Parathyroid adenoma (tissue), 2 donors: ENCODE data around the gene CBX1.

ENCODE experiments used
- H2AFZ ChIP-seq: fragments of 300-600 bp; sonication (generic); one replicate; pipeline ENCODE4 v1.7.0; 2017; ENCODE audit warnings: antibody characterized with exemption, mild to moderate bottlenecking
- H3K27ac ChIP-seq: fragments of 300-600 bp; sonication (generic); one replicate; pipeline ENCODE4 v1.7.0; 2017
- H3K27me3 ChIP-seq: fragments of 300-600 bp; sonication (generic); one replicate; pipeline ENCODE4 v1.7.0; 2017; ENCODE audit warnings: low read length; ENCODE audit not compliant: control insufficient read depth, insufficient read depth
- H3K36me3 ChIP-seq: fragments of 300-600 bp; sonication (generic); one replicate; pipeline ENCODE4 v1.7.0; 2017; ENCODE audit warnings: low read length; ENCODE audit not compliant: control insufficient read depth, insufficient read depth
- H3K4me1 ChIP-seq: fragments of 300-600 bp; sonication (generic); one replicate; pipeline ENCODE4 v1.7.0; 2017; ENCODE audit warnings: control low read depth
- H3K4me2 ChIP-seq: fragments of 300-600 bp; sonication (generic); one replicate; pipeline ENCODE4 v1.7.0; 2017; ENCODE audit warnings: low read length
- H3K4me3 ChIP-seq: fragments of 300-600 bp; sonication (generic); one replicate; pipeline ENCODE4 v1.7.0; 2017; ENCODE audit warnings: low read depth, low read length
- H3K79me2 ChIP-seq: fragments of 300-600 bp; sonication (generic); one replicate; pipeline ENCODE4 v1.7.0; 2017; ENCODE audit warnings: control low read depth
- H3K9ac ChIP-seq: fragments of 300-600 bp; sonication (generic); one replicate; pipeline ENCODE4 v1.7.0; 2017; ENCODE audit warnings: mild to moderate bottlenecking
- H3K9me3 ChIP-seq: fragments of 300-600 bp; sonication (generic); one replicate; pipeline ENCODE4 v1.7.0; 2017; ENCODE audit warnings: low read length; ENCODE audit not compliant: control insufficient read depth
- CTCF ChIP-seq: fragments of 300-600 bp; sonication (generic); IDR thresholded peaks from one replicate; pipeline ENCODE4 v1.7.0; 2017; ENCODE audit warnings: antibody characterized with exemption, mild to moderate bottlenecking
- donor health status: primary hyperparathyroidism.

CBX1 gene

GRCh38 chr17:48148029-48148770 is 46.9 kb upstream of the CBX1 start:
- H3K9ac ChIP-seq, result no peak overlapping the region
- no peak overlapping the region for H2AFZ ChIP-seq
- H3K9me3 ChIP-seq, result no peaks in the 10 kb centered on the region
- no peak overlapping the region for H3K4me3 ChIP-seq
- TF ChIP-seq CTCF, result no peak
- no peaks in the 10 kb centered on the region for H3K4me1 ChIP-seq
- H3K27ac ChIP-seq, result no peak overlapping the region
- H3K4me2 ChIP-seq, result no peak overlapping the region
- no peaks in the 10 kb centered on the region for H3K36me3 ChIP-seq
- H3K27me3 ChIP-seq, result no peaks in the 10 kb centered on the region
- H3K79me2 ChIP-seq, result no peaks in the 10 kb centered on the region

- no peak overlapping the region for H3K4me3 ChIP-seq
- no peaks in the 10 kb centered on the region for H3K27me3 ChIP-seq
- no peak overlapping the region for H2AFZ ChIP-seq
- no peak overlapping the region for H3K9ac ChIP-seq
- H3K4me1 ChIP-seq, result no peaks in the 10 kb centered on the region
- H3K9me3 ChIP-seq, result no peaks in the 10 kb centered on the region
- no peak overlapping the region for H3K4me2 ChIP-seq
- TF ChIP-seq CTCF, result no peak
- no peak overlapping the region for H3K27ac ChIP-seq
- H3K36me3 ChIP-seq, result no peaks in the 10 kb centered on the region
- H3K79me2 ChIP-seq, result no peaks in the 10 kb centered on the region
Measured at GRCh38 chr17:48144976-48145798, 43.9 kb upstream of the CBX1 start.

- H3K9ac ChIP-seq, result no peak overlapping the region
- H3K79me2 ChIP-seq, result no peaks in the 10 kb centered on the region
- H3K36me3 ChIP-seq, result no peaks in the 10 kb centered on the region
- H3K4me3 ChIP-seq, result no peak overlapping the region
- no peaks in the 10 kb centered on the region for H3K4me1 ChIP-seq
- H3K27me3 ChIP-seq, result no peaks in the 10 kb centered on the region
- H3K27ac ChIP-seq, result no peak overlapping the region
- no peak overlapping the region for H3K4me2 ChIP-seq
- no peak for TF ChIP-seq CTCF
- H3K9me3 ChIP-seq, result no peaks in the 10 kb centered on the region
- no peak overlapping the region for H2AFZ ChIP-seq
Measured at GRCh38 chr17:48144231-48144630, 43.0 kb upstream of the CBX1 start.

DNA sequence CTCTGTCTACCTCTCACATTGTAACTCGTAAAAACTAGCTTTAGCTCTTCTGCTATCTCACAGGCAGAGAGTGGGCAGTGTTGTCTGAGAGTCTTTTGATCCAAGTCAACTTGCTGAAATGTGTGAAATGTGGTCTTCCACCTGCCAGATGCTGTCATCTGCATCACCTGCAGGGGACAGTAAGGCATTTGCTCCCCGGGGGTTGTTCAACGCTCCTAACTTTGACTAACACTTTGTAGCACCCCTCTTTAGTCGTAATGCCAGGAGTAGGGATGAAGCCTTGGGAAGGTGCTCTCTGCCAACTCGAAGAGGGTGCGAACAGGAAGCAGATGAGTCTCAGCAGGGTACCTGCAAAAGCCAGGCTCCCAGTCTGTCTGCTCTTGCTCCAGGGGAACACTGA is 42.4 kb upstream of the CBX1 start:
- Histone ChIP-seq H3K36me3 (no peaks in the 10 kb centered on the region), H3K27me3 (no peaks in the 10 kb centered on the region), H2AFZ (no peak overlapping the region)

More for the DNA sequence above, 42.4 kb upstream of the CBX1 start:
- TF ChIP-seq CTCF, result no peak
- H3K4me3 ChIP-seq, result no peak overlapping the region
- no peak overlapping the region for H3K27ac ChIP-seq
- H3K79me2 ChIP-seq, result no peaks in the 10 kb centered on the region
- no peaks in the 10 kb centered on the region for H3K9me3 ChIP-seq
- H3K4me2 ChIP-seq, result no peak overlapping the region
- no peaks in the 10 kb centered on the region for H3K4me1 ChIP-seq
- no peak overlapping the region for H3K9ac ChIP-seq
